ENCODE data around the gene CNIH3.

DNA sequence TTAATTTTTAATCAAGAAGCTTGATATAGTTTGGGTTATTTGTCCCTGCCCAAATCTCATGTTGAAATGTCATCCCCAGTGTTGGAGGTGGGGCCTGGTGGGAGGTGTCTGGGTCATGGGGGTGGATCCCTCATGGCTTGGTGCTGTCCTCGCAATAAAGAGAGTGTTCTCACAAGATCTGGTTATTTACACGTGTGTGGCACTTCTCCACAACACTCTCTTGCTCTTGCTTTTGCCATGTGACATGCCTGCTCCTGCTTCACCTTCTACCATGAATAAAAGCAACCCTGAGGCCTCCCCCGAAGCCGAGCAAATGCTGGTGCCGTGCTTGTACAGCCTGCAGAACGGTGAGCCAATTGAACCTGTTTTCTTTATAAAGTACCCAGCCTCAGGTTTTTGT, 2.6 kb upstream of the CNIH3 start:
- TF ChIP-seq, protein P1, sequence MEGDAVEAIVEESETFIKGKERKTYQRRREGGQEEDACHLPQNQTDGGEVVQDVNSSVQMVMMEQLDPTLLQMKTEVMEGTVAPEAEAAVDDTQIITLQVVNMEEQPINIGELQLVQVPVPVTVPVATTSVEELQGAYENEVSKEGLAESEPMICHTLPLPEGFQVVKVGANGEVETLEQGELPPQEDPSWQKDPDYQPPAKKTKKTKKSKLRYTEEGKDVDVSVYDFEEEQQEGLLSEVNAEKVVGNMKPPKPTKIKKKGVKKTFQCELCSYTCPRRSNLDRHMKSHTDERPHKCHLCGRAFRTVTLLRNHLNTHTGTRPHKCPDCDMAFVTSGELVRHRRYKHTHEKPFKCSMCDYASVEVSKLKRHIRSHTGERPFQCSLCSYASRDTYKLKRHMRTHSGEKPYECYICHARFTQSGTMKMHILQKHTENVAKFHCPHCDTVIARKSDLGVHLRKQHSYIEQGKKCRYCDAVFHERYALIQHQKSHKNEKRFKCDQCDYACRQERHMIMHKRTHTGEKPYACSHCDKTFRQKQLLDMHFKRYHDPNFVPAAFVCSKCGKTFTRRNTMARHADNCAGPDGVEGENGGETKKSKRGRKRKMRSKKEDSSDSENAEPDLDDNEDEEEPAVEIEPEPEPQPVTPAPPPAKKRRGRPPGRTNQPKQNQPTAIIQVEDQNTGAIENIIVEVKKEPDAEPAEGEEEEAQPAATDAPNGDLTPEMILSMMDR (IDR thresholded peaks at IDR 0.05) = no peak
- TF ChIP-seq POLR2A (IDR thresholded peaks at IDR 0.05) = no peak
